Mesenteric fat pad (tissue), 1 donor: ENCODE measurements around the gene BMP6. TPM values are rescaled to one million over a fixed set of nuclear protein-coding genes. Genes with fewer than 3 reads are reported as not detected.
A peak's percentile ranks its signal among the peaks of the same experiment; 100 is the strongest.

Source experiments
- DNase-seq: peaks from one replicate; pipeline ENCODE4 v3.0.0-alpha.2; 2020; ENCODE audit warnings: low spot score
- long read RNA-seq: library from polyadenylated mRNA; unstranded; transcript quantifications from one replicate; pipeline ENCODE4 v2.0.0, GENCODE V29; 2020
- total RNA-seq: library from RNA; stranded (reverse); fragmentation: NEBNext Ultra II Directional; extraction: Animal tissue kit (Norgen Biotek cat#: 25700); gene quantifications from one replicate; pipeline ENCODE4 v1.2.1, GENCODE V29; 2021
- donor health status: DM: yes; HTN: yes; CAD: no.

BMP6 gene
- total RNA-seq = 12.7 TPM
- long read RNA-seq, partial matches to known transcripts = 0 of 14 reads
- long read RNA-seq, other reads (novel, unspliced or antisense) = 10 of 14 reads

GRCh38 chr6:7725849-7726415 is at the start of gene BMP6:
BMP6 (plus strand) TSS chr6:7726099; CDS start chr6:7726956, 857 bp downstream.
- DNase-seq = peak; percentile 93

- DNase-seq = no peak
Observed at GRCh38 chr6:7677229-7677628, 48.7 kb upstream of the BMP6 start.

- no peak for DNase-seq
Observed at GRCh38 chr6:7680393-7681075, 45.4 kb upstream of the BMP6 start.

GRCh38 chr6:7681449-7681848 is 44.5 kb upstream of the BMP6 start:
- no peak for DNase-seq

GRCh38 chr6:7684076-7684475 is 41.8 kb upstream of the BMP6 start:
- no peak for DNase-seq

GRCh38 chr6:7684843-7685242 is 41.1 kb upstream of the BMP6 start:
- DNase-seq = no peak

GRCh38 chr6:7685276-7685675 is 40.6 kb upstream of the BMP6 start:
- no peak for DNase-seq

GRCh38 chr6:7687145-7688111 is 38.5 kb upstream of the BMP6 start:
- DNase-seq = no peak

- no peak for DNase-seq
Observed at GRCh38 chr6:7691021-7691420, 34.9 kb upstream of the BMP6 start.

- DNase-seq = no peak
Observed at GRCh38 chr6:7691675-7692452, 34.0 kb upstream of the BMP6 start.

- no peak for DNase-seq
Observed at GRCh38 chr6:7692453-7692784, 33.5 kb upstream of the BMP6 start.

- no peak for DNase-seq
Observed at GRCh38 chr6:7693827-7694226, 32.1 kb upstream of the BMP6 start.

GRCh38 chr6:7696061-7696460 is 29.8 kb upstream of the BMP6 start:
- no peak for DNase-seq

GRCh38 chr6:7697432-7697819 is 28.5 kb upstream of the BMP6 start:
- no peak for DNase-seq

- DNase-seq = no peak
Observed at GRCh38 chr6:7697820-7698623, 27.9 kb upstream of the BMP6 start.

- no peak for DNase-seq
Observed at GRCh38 chr6:7701212-7701834, 24.6 kb upstream of the BMP6 start.

GRCh38 chr6:7703148-7703680 is 22.7 kb upstream of the BMP6 start:
- DNase-seq = no peak

- DNase-seq = no peak
Observed at GRCh38 chr6:7705483-7705882, 20.4 kb upstream of the BMP6 start.

- no peak for DNase-seq
Observed at GRCh38 chr6:7706269-7706668, 19.6 kb upstream of the BMP6 start.

GRCh38 chr6:7707787-7708186 is 18.1 kb upstream of the BMP6 start:
- DNase-seq = no peak
